Vagina (tissue), 2 donors: Measurements from ENCODE around the gene SLC1A5.

ENCODE experiments used
- POLR2A ChIP-seq, 2 donors: fragments of 450-650 bp; IDR thresholded peaks; one replicate each; pipeline ENCODE4 v1.6.1; 2017; ENCODE audit warnings: antibody characterized with exemption in 2 of 2, mild to moderate bottlenecking in 2 of 2, moderate library complexity in 2 of 2
- POLR2AphosphoS5 ChIP-seq, 2 donors: sonication (generic); formaldehyde crosslinking; IDR thresholded peaks; one replicate each; pipeline ENCODE4 v1.9.0; 2017; ENCODE audit warnings: antibody characterized with exemption in 2 of 2, mild to moderate bottlenecking in 2 of 2, low read depth in 1 of 2; ENCODE audit not compliant: insufficient read depth in 1 of 2
- TF ChIP-seq, protein P1 (sequence below), 3 experiments: fragments of 450-650 bp in 2 of 3; fragments of 200-600 bp in 1 of 3; sonication (generic) in 1 of 3; IDR thresholded peaks; one replicate each; pipeline ENCODE4 v1.5.1; 2017 to 2019; ENCODE audit warnings: antibody characterized with exemption in 3 of 3, mild to moderate bottlenecking in 2 of 3, moderate library complexity in 2 of 3

DNA sequence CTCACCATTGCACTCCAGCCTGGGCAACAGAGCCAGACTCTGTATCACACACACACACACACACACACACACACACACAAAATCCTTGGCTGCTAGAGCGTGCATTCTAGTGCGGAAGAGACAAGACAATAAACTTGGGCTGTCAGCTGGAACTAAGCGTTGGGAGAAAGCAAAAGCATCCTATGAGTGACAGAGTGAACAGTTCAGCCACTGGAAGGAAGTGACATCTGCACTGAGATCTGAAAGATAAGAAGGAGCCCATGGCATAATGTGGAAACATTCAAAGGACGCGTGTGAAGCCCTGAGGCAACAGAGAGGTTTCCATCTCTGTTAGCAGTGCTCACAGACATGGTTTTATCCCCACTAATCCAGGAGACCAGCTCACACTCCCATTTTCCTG is 3.5 kb upstream of the SLC1A5 start:
- TF ChIP-seq POLR2A (IDR thresholded peaks at IDR 0.05): no peak
- TF ChIP-seq, protein P1, sequence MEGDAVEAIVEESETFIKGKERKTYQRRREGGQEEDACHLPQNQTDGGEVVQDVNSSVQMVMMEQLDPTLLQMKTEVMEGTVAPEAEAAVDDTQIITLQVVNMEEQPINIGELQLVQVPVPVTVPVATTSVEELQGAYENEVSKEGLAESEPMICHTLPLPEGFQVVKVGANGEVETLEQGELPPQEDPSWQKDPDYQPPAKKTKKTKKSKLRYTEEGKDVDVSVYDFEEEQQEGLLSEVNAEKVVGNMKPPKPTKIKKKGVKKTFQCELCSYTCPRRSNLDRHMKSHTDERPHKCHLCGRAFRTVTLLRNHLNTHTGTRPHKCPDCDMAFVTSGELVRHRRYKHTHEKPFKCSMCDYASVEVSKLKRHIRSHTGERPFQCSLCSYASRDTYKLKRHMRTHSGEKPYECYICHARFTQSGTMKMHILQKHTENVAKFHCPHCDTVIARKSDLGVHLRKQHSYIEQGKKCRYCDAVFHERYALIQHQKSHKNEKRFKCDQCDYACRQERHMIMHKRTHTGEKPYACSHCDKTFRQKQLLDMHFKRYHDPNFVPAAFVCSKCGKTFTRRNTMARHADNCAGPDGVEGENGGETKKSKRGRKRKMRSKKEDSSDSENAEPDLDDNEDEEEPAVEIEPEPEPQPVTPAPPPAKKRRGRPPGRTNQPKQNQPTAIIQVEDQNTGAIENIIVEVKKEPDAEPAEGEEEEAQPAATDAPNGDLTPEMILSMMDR (IDR thresholded peaks at IDR 0.05): no peak
- TF ChIP-seq POLR2AphosphoS5 (IDR thresholded peaks at IDR 0.05; ENCODE audit: insufficient read depth in 1 of 2, low read depth in 1 of 2): no peak
